HEK293T (cell line): ENCODE measurements around the gene MIPEP.

Experiments used
- CTCF ChIA-PET: fragments of 350-600 bp; formaldehyde crosslinking; extraction: SDS; loops from one replicate; lab custom pipeline; 2021; ENCODE audit warnings: antibody characterized with exemption, inconsistent platforms; lab: Yijun Ruan, JAX
- POLR2A ChIA-PET: fragments of 350-600 bp; formaldehyde crosslinking; extraction: SDS; loops from one replicate; lab custom pipeline; 2020; ENCODE audit warnings: antibody characterized with exemption, inconsistent platforms; lab: Yijun Ruan, JAX
- DNase-seq: peaks from one replicate; pipeline ENCODE4 v3.0.0; 2012; ENCODE audit warnings: mixed read lengths; ENCODE audit errors: extremely low spot score
- ARNT ChIP-seq: fragments of 450-650 bp; IDR thresholded peaks from 2 replicates; pipeline ENCODE4 v1.6.1; 2017; ENCODE audit warnings: mild to moderate bottlenecking
- BHLHE40 ChIP-seq: fragments of 450-650 bp; IDR thresholded peaks from 2 replicates; pipeline ENCODE4 v1.6.1; 2016; ENCODE audit warnings: mild to moderate bottlenecking, moderate library complexity, borderline replicate concordance
- CTBP1 ChIP-seq: fragments of 450-650 bp; IDR thresholded peaks from 2 replicates; pipeline ENCODE4 v1.6.1; 2016; ENCODE audit warnings: borderline replicate concordance
- ELF4 ChIP-seq: fragments of 450-650 bp; IDR thresholded peaks from 2 replicates; pipeline ENCODE4 v1.6.1; 2017; ENCODE audit warnings: antibody characterized with exemption
- FOXA1 ChIP-seq: fragments of 450-650 bp; IDR thresholded peaks from 2 replicates; pipeline ENCODE4 v1.6.1; 2016; ENCODE audit warnings: mild to moderate bottlenecking
- FOXK2 ChIP-seq: fragments of 450-650 bp; IDR thresholded peaks from 2 replicates; pipeline ENCODE4 v1.6.1; 2016; ENCODE audit warnings: mild to moderate bottlenecking
- FOXM1 ChIP-seq: fragments of 450-650 bp; IDR thresholded peaks from 2 replicates; pipeline ENCODE4 v1.6.1; 2017; ENCODE audit warnings: mild to moderate bottlenecking, borderline replicate concordance
- HDGF ChIP-seq: fragments of 450-650 bp; IDR thresholded peaks from 2 replicates; pipeline ENCODE4 v1.6.1; 2017; ENCODE audit warnings: antibody characterized with exemption, borderline replicate concordance
- L3MBTL2 ChIP-seq: fragments of 450-650 bp; conservative IDR thresholded peaks from 2 replicates; pipeline ENCODE4 v1.6.1; 2016; ENCODE audit warnings: mild to moderate bottlenecking
- LEF1 ChIP-seq: fragments of 450-650 bp; IDR thresholded peaks from 2 replicates; pipeline ENCODE4 v1.6.1; 2017; ENCODE audit warnings: mild to moderate bottlenecking, borderline replicate concordance
- NFRKB ChIP-seq: fragments of 450-650 bp; IDR thresholded peaks from 2 replicates; pipeline ENCODE4 v1.6.1; 2016; ENCODE audit warnings: mild to moderate bottlenecking, moderate library complexity
- PKNOX1 ChIP-seq: fragments of 450-650 bp; IDR thresholded peaks from 2 replicates; pipeline ENCODE4 v1.6.1; 2016
- SP1 ChIP-seq: fragments of 450-650 bp; IDR thresholded peaks from 2 replicates; pipeline ENCODE4 v1.6.1; 2017
- SUZ12 ChIP-seq: fragments of 450-650 bp; IDR thresholded peaks from 2 replicates; pipeline ENCODE4 v1.6.1; 2016; ENCODE audit warnings: mild to moderate bottlenecking
- TARDBP ChIP-seq: fragments of 450-650 bp; IDR thresholded peaks from 2 replicates; pipeline ENCODE4 v1.6.1; 2016
- ZNF384 ChIP-seq: fragments of 450-650 bp; IDR thresholded peaks from 2 replicates; pipeline ENCODE4 v1.6.1; 2016

The MIPEP gene

GRCh38 chr13:23825179-23825578 lies 64.0 kb downstream of the MIPEP start:
- TF ChIP-seq L3MBTL2 = no peak
- TF ChIP-seq SP1 = no peak
- no peak for TF ChIP-seq FOXA1
- no peak for TF ChIP-seq TARDBP
- TF ChIP-seq PKNOX1 = no peak
- TF ChIP-seq ARNT = no peak
- no peak for TF ChIP-seq ELF4
- TF ChIP-seq SUZ12 = no peak
- no peak for TF ChIP-seq CTBP1
- POLR2A ChIA-PET = no interaction called here

GRCh38 chr13:23824371-23824770 lies 64.8 kb downstream of the MIPEP start:
- DNase-seq = no peak
- CTCF ChIA-PET = no interaction called here
- TF ChIP-seq LEF1 = no peak
- TF ChIP-seq SP1 = no peak
- no peak for TF ChIP-seq SUZ12
- no peak for TF ChIP-seq CTBP1
- POLR2A ChIA-PET = no interaction called here

More at GRCh38 chr13:23825179-23825578, 64.0 kb downstream of the MIPEP start:
- CTCF ChIA-PET = no interaction called here
- DNase-seq = no peak

- no peak for DNase-seq
- ChIA-PET CTCF (no interaction called here), POLR2A (no interaction called here)
- TF ChIP-seq L3MBTL2 (no peak), TARDBP (no peak), SP1 (no peak), ARNT (no peak), NFRKB (no peak)
Observed at GRCh38 chr13:23822252-23822824, 66.9 kb downstream of the MIPEP start.

- ChIA-PET POLR2A (no interaction called here), CTCF (no interaction called here)
- DNase-seq = no peak
- no peak for TF ChIP-seq BHLHE40
- TF ChIP-seq ZNF384 = no peak
- no peak for TF ChIP-seq SUZ12
- no peak for TF ChIP-seq PKNOX1
- no peak for TF ChIP-seq ARNT
- TF ChIP-seq FOXA1 = no peak
- TF ChIP-seq TARDBP = no peak
- TF ChIP-seq ELF4 = no peak
- TF ChIP-seq LEF1 = no peak
- TF ChIP-seq NFRKB = no peak
- no peak for TF ChIP-seq SP1
- no peak for TF ChIP-seq L3MBTL2
- no peak for TF ChIP-seq FOXM1
- TF ChIP-seq HDGF = no peak
- no peak for TF ChIP-seq FOXK2
Observed at GRCh38 chr13:23820530-23820929, 68.7 kb downstream of the MIPEP start.

GRCh38 chr13:23817830-23818229 lies 71.4 kb downstream of the MIPEP start:
- ChIA-PET CTCF (no interaction called here), POLR2A (no interaction called here)
- DNase-seq = no peak
- TF ChIP-seq BHLHE40 = no peak
- TF ChIP-seq CTBP1 = no peak
- no peak for TF ChIP-seq ELF4
- no peak for TF ChIP-seq FOXK2
- TF ChIP-seq FOXM1 = no peak

- CTCF ChIA-PET = no interaction called here
- TF ChIP-seq CTBP1 (no peak), BHLHE40 (no peak), PKNOX1 (no peak), ZNF384 (no peak), TARDBP (no peak), ARNT (no peak), ELF4 (no peak), HDGF (no peak), FOXK2 (no peak), LEF1 (no peak), FOXM1 (no peak), FOXA1 (no peak), SUZ12 (no peak), SP1 (no peak), L3MBTL2 (no peak), NFRKB (no peak)
- POLR2A ChIA-PET = no interaction called here
- no peak for DNase-seq
Observed at GRCh38 chr13:23817136-23817535, 72.1 kb downstream of the MIPEP start.

- no peak for DNase-seq
- TF ChIP-seq SP1 (no peak), PKNOX1 (no peak), NFRKB (no peak)
- ChIA-PET CTCF (no interaction called here), POLR2A (no interaction called here)
Observed at GRCh38 chr13:23813635-23814034, 75.6 kb downstream of the MIPEP start.
